Hepatocyte (in vitro differentiated cells): Measurements from ENCODE around the gene FAM193A. TPM values are rescaled to one million over a fixed set of nuclear protein-coding genes. Genes with fewer than 3 reads are reported as not detected.

Experiments
- DNase-seq: peaks from one replicate; pipeline ENCODE4 v3.0.0-alpha.2; 2016; ENCODE audit warnings: low spot score
- H2AFZ ChIP-seq: fragments of 200-600 bp; sonication (generic); 2 replicates; pipeline ENCODE4 v1.6.0; 2016; ENCODE audit warnings: antibody characterized with exemption, mild to moderate bottlenecking
- H3K27ac ChIP-seq: fragments of 200-600 bp; sonication (generic); 2 replicates; pipeline ENCODE4 v1.5.1; 2016; ENCODE audit warnings: mild to moderate bottlenecking
- H3K27me3 ChIP-seq: fragments of 200-600 bp; sonication (generic); 2 replicates; pipeline ENCODE4 v1.6.1; 2016
- H3K36me3 ChIP-seq: fragments of 200-600 bp; sonication (generic); replicated peaks from 2 replicates; pipeline ENCODE4 v1.5.1; 2016; ENCODE audit warnings: low read depth; ENCODE audit not compliant: insufficient read depth
- H3K4me1 ChIP-seq: fragments of 200-600 bp; sonication (generic); 2 replicates; pipeline ENCODE4 v1.5.1; 2016; ENCODE audit warnings: mild to moderate bottlenecking, moderate library complexity; ENCODE audit not compliant: insufficient read depth
- H3K4me2 ChIP-seq: fragments of 200-600 bp; sonication (generic); 2 replicates; pipeline ENCODE4 v1.6.0; 2016
- H3K4me3 ChIP-seq: fragments of 200-600 bp; sonication (generic); 2 replicates; pipeline ENCODE4 v1.5.1; 2016; ENCODE audit warnings: mild to moderate bottlenecking
- H3K79me2 ChIP-seq: fragments of 200-600 bp; sonication (generic); 2 replicates; pipeline ENCODE4 v1.6.0; 2017; ENCODE audit warnings: mild to moderate bottlenecking
- H3K9me2 ChIP-seq: fragments of 200-600 bp; sonication (generic); replicated peaks from 2 replicates; pipeline ENCODE4 v1.6.0; 2017; ENCODE audit warnings: mild to moderate bottlenecking; ENCODE audit not compliant: insufficient read depth
- H3K9me3 ChIP-seq: fragments of 200-600 bp; sonication (generic); 2 replicates; pipeline ENCODE4 v1.5.1; 2016; ENCODE audit warnings: low read depth, mild to moderate bottlenecking
- H4K20me1 ChIP-seq: fragments of 200-600 bp; sonication (generic); 2 replicates; pipeline ENCODE4 v1.6.0; 2016; ENCODE audit warnings: mild to moderate bottlenecking; ENCODE audit not compliant: insufficient read depth, poor library complexity, severe bottlenecking
- EZH2 ChIP-seq: fragments of 200-600 bp; sonication (generic); IDR thresholded peaks from 2 replicates; pipeline ENCODE4 v1.6.1; 2016; ENCODE audit warnings: antibody characterized with exemption, mild to moderate bottlenecking, borderline replicate concordance
- EZH2phosphoT487 ChIP-seq: fragments of 200-600 bp; sonication (generic); IDR thresholded peaks from one replicate; pipeline ENCODE4 v1.6.1; 2018; ENCODE audit warnings: antibody characterized with exemption, mild to moderate bottlenecking, low read depth, moderate library complexity; ENCODE audit not compliant: unreplicated experiment, severe bottlenecking
- WGBS: methylation state at CpG from one replicate; pipeline ENCODE4 v1.1.6; 2016; ENCODE audit warnings: low lambda C conversion rate; ENCODE audit errors: missing lambda C conversion rate; 5-methylcytosine and 5-hydroxymethylcytosine counted together
- polyA plus RNA-seq: library from polyadenylated mRNA; unstranded; fragments of >200 nt; fragmentation: Nextera tagmentation; extraction: Ambion mirVana; gene quantifications from 2 replicates; pipeline ENCODE4 v1.2.1, GENCODE V29; 2016
- total RNA-seq: library from RNA; depleted of rRNA; stranded (reverse); fragments of >200 nt; gene quantifications from 2 replicates; pipeline ENCODE4 v1.2.3, GENCODE V29; 2014
- TF ChIP-seq, protein P1 (sequence below): fragments of 200-600 bp; sonication (generic); IDR thresholded peaks from 2 replicates; pipeline ENCODE4 v1.5.1; 2016; ENCODE audit warnings: antibody characterized with exemption, mild to moderate bottlenecking; ENCODE audit not compliant: poor library complexity

FAM193A gene
- total and polyA plus RNA-seq, 2 experiments from 2014 or later: 11.4 to 15.8 TPM

DNA sequence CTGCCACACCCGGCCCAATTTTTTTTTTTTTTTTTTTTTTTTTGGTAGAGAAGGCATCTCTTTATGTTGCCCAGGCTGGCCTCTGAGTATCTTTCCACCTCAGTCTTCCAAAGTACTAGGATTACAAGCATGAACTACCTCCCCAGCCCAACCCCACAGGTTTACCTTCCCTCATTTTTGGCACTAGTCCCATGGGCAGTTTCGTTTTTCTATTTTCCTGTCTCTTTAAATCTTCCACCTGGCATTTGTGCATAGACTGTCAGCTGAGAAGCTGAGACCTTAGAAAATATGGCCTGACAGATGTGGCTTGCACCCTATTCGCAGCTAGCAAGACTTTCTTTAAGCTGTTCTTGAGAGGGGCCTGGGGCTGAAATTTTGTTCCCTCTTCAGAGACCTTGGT, 191.8 kb downstream of the FAM193A start:
- H3K27me3 ChIP-seq: no peaks in the 10 kb centered on the region
- H3K4me3 ChIP-seq: no peak overlapping the region
- no peak for DNase-seq
- no peak overlapping the region for H3K4me2 ChIP-seq
- no peaks in the 10 kb centered on the region for H3K79me2 ChIP-seq
- H3K4me1 ChIP-seq: no peaks in the 10 kb centered on the region
- no peaks in the 10 kb centered on the region for H3K36me3 ChIP-seq
- no peaks in the 10 kb centered on the region for H3K9me3 ChIP-seq
- no peak overlapping the region for H2AFZ ChIP-seq
- H4K20me1 ChIP-seq: no peaks in the 10 kb centered on the region
- H3K9me2 ChIP-seq: no peaks in the 10 kb centered on the region
- no peak for TF ChIP-seq EZH2
- no peak for TF ChIP-seq EZH2phosphoT487
- TF ChIP-seq, protein P1, sequence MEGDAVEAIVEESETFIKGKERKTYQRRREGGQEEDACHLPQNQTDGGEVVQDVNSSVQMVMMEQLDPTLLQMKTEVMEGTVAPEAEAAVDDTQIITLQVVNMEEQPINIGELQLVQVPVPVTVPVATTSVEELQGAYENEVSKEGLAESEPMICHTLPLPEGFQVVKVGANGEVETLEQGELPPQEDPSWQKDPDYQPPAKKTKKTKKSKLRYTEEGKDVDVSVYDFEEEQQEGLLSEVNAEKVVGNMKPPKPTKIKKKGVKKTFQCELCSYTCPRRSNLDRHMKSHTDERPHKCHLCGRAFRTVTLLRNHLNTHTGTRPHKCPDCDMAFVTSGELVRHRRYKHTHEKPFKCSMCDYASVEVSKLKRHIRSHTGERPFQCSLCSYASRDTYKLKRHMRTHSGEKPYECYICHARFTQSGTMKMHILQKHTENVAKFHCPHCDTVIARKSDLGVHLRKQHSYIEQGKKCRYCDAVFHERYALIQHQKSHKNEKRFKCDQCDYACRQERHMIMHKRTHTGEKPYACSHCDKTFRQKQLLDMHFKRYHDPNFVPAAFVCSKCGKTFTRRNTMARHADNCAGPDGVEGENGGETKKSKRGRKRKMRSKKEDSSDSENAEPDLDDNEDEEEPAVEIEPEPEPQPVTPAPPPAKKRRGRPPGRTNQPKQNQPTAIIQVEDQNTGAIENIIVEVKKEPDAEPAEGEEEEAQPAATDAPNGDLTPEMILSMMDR: no peak
- WGBS: 90% methylated on average over 3 of the region's 3 CpGs
- H3K27ac ChIP-seq: no peak overlapping the region

DNA sequence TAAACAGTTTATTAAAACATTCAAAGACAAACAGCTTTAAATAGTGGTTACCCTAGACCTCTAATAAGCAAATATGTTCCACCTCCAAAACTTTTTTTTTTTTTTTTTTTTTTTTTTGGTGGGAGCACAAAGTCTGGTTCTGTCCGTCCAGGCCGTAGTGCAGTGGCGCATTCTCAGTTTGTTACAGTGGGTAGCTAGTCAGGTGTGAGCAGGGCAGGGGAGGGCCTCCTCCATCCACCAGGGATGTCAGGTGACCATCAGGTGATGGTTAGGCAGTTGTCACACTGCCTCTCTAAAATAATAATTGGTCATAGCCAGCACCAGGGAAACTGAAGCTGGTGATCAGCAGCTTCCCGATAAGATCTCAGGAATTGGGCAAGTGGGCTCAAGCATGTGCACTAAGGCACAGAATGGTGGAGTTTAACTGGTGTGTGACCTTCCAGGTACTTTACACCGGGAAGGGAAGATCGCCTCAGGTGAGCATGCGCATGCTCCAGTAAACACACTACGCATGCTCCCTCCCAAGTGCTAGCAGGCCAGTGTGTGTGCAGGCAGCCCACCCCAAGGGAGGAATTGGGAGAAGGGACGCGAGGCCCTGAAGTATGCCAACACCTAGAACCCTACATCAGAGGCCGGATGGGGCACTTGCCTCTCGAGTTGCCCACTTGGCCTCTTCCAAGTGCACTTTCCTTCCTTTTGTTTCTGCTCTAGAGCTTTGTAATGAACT, 192.5 kb downstream of the FAM193A start:
- Histone ChIP-seq H3K4me1 (no peaks in the 10 kb centered on the region), H3K4me3 (no peak overlapping the region), H2AFZ (no peak overlapping the region), H3K9me2 (no peaks in the 10 kb centered on the region), H3K4me2 (no peak overlapping the region), H4K20me1 (no peaks in the 10 kb centered on the region), H3K79me2 (no peaks in the 10 kb centered on the region), H3K27me3 (no peaks in the 10 kb centered on the region), H3K36me3 (no peaks in the 10 kb centered on the region), H3K27ac (no peak overlapping the region), H3K9me3 (no peaks in the 10 kb centered on the region)
- 99% methylated on average over 12 of the region's 12 CpGs for WGBS
- no peak for DNase-seq
- TF ChIP-seq EZH2 (no peak), EZH2phosphoT487 (no peak)
- TF ChIP-seq, protein P1: no peak

DNA sequence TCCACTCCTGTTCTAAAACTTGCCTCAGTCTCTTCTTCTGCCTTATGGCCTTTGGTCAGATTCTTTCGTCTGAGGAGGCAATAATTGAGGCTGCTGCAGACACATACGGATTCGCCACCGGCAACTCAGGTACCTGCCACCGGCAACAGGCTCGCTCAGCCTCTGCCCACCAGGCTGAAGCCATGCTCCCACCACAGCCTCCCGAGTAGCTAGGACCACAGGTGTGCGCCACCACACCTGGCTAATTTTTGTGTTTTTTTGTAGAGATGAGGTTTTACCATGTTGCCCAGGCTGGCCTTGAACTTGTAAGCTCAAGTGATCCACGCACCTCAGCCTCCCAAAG, 193.1 kb downstream of the FAM193A start:
- H3K79me2 ChIP-seq: no peaks in the 10 kb centered on the region
- no peak overlapping the region for H3K27ac ChIP-seq
- H3K27me3 ChIP-seq: no peaks in the 10 kb centered on the region
- H3K9me3 ChIP-seq: no peaks in the 10 kb centered on the region
- H3K4me2 ChIP-seq: no peak overlapping the region
- no peaks in the 10 kb centered on the region for H3K4me1 ChIP-seq
- WGBS: 97% methylated on average over 9 of the region's 9 CpGs
- no peaks in the 10 kb centered on the region for H3K9me2 ChIP-seq
- DNase-seq: no peak
- TF ChIP-seq, protein P1: no peak
- TF ChIP-seq EZH2 (no peak), EZH2phosphoT487 (no peak)
- H2AFZ ChIP-seq: no peak overlapping the region
- H4K20me1 ChIP-seq: no peaks in the 10 kb centered on the region
- H3K36me3 ChIP-seq: no peaks in the 10 kb centered on the region
- H3K4me3 ChIP-seq: no peak overlapping the region
